Measurements from ENCODE around the gene SUMO3. TPM values are rescaled to one million over a fixed set of nuclear protein-coding genes. Genes with fewer than 3 reads are reported as not detected.
A peak's percentile ranks its signal among the peaks of the same experiment; 100 is the strongest.

SUMO3 gene
- total RNA-seq, 1 experiment from 2014 or later, result 62.3 TPM

DNA sequence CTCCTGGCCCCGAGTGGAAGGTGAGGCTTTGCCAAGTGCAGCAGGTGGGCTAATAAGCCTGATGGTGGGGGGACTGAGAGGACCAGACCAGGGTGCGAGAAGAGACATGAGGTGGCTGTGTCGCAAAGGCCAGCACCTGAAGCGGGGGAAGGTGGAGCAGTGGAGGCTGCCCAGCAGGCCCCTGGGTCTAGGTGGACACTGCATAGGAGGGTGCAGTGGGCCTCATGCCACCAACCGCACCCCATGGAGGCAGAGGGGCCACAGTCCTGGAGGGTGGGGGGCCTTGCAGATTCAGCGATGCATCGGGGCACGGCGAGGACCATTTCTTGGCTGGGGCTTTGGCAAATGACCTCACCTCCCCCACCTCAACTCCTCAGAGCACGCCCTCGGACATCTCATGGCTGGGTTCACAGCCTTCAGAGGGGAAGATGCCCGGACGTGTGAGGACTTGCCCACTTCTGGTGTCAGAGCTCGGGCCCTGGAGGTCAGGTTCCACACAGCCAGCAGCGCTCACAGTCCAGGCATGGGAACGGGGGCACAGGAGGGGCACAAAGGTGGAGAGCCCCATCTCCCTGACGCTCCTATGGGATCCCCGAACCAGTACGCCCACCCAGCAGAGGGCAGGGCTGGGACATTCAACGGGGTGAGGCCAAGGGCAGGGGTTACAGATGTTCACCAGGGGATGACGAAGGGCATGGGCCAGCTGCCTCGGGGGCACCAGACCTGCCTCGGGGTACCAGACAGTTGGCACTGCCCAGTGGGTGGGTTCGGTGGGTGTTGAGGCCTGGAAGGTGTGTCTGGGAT, 51.6 kb downstream of the SUMO3 start:
- peak; percentile 53 for DNase-seq (ENCODE audit: unreplicated experiment)
- ChIA-PET CTCF (interaction anchor here (0.6 to 1.2 kb wide), 3 partner anchors 25 to 28 kb away, joined by 3 to 6 read pairs (median 4); no protein-coding TSS in a partner anchor), POLR2A (interaction anchor here (0.7 to 1.5 kb wide), 3 partner anchors 12 to 940 kb away, joined by 3 to 4 read pairs (median 3); partner anchors contain the start of gene UBE2G2)
- peaks cover 22% of the 10 kb centered on the region for H3K4me1 Mint-ChIP-seq (ENCODE audit: insufficient read depth, unreplicated experiment)
- H3K4me3 Mint-ChIP-seq (ENCODE audit: unreplicated experiment), result peak overlapping the region; percentile 43
- no peaks in the 10 kb centered on the region for H3K9me3 Mint-ChIP-seq (ENCODE audit: unreplicated experiment)
- no peaks in the 10 kb centered on the region for H3K27me3 Mint-ChIP-seq (ENCODE audit: insufficient read depth, unreplicated experiment)
- peak overlapping the region; percentile 94 for H3K27ac Mint-ChIP-seq (ENCODE audit: low read depth, unreplicated experiment)
- peaks cover 39% of the 10 kb centered on the region for H3K36me3 Mint-ChIP-seq (ENCODE audit: insufficient read depth, unreplicated experiment)
- TF ChIP-seq, protein P1, sequence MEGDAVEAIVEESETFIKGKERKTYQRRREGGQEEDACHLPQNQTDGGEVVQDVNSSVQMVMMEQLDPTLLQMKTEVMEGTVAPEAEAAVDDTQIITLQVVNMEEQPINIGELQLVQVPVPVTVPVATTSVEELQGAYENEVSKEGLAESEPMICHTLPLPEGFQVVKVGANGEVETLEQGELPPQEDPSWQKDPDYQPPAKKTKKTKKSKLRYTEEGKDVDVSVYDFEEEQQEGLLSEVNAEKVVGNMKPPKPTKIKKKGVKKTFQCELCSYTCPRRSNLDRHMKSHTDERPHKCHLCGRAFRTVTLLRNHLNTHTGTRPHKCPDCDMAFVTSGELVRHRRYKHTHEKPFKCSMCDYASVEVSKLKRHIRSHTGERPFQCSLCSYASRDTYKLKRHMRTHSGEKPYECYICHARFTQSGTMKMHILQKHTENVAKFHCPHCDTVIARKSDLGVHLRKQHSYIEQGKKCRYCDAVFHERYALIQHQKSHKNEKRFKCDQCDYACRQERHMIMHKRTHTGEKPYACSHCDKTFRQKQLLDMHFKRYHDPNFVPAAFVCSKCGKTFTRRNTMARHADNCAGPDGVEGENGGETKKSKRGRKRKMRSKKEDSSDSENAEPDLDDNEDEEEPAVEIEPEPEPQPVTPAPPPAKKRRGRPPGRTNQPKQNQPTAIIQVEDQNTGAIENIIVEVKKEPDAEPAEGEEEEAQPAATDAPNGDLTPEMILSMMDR (IDR thresholded peaks at IDR 0.05; ENCODE audit: unreplicated experiment), result no peak
- BruUV-seq (replicated peaks), result no TSS peak
- intact Hi-C loops (cut with micrococcal nuclease), result no loop called here

DNA sequence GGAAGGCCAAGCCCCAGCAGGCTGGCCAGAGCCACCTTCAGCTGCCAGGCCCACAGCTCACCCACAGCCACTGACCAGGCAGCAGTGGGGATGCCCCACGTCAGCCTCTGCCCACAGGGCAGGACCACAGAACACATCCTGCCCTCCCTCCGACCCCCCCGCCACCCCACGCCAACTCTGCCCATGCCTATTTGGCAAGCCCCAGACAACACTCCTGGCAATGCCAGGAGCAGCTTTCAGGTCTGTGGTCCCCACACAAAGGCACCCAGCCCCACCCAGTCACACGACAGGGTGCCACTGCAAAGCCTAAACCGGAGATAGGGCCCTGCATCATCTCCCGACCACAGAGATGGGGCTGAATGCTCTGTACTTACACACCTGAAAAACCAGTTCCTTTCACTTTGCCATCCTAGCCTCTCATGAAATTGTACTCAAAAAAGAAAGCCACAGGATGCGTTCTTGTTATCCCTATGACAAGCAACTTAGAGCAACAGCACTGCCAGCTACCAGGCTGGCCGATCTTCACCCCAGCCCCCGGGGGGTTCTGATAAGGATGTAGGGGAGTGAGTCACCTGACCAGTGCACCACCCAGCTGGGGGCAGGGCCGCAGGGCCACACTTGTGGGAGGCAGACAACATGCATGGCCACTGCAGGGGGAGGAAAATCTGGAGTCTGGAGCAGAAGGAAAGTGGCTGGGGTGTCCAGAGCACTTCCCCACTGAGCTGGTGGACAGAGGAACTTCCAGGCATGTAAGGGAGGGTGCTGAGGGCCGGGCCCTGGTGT, 52.4 kb downstream of the SUMO3 start:
- no TSS peak for BruUV-seq (replicated peaks)
- intact Hi-C loops (cut with micrococcal nuclease), result no loop called here
- TF ChIP-seq, protein P1 (IDR thresholded peaks at IDR 0.05; ENCODE audit: unreplicated experiment), result no peak
- no peak for DNase-seq (ENCODE audit: unreplicated experiment)
- H3K9me3 Mint-ChIP-seq (ENCODE audit: unreplicated experiment), result no peaks in the 10 kb centered on the region
- ChIA-PET POLR2A (interaction anchor here (0.7 to 1.5 kb wide), 2 partner anchors 12 to 36 kb away, joined by 3 read pairs; partner anchors contain the start of gene UBE2G2), CTCF (interaction anchor here (0.5 to 1.2 kb wide), 4 partner anchors 27 to 206 kb away, joined by 3 to 6 read pairs (median 3); no protein-coding TSS in a partner anchor)
- H3K27me3 Mint-ChIP-seq (ENCODE audit: insufficient read depth, unreplicated experiment), result no peaks in the 10 kb centered on the region
- H3K4me3 Mint-ChIP-seq (ENCODE audit: unreplicated experiment), result peak overlapping the region; percentile 43
- H3K36me3 Mint-ChIP-seq (ENCODE audit: insufficient read depth, unreplicated experiment), result peaks cover 31% of the 10 kb centered on the region
- peak overlapping the region; percentile 94 for H3K27ac Mint-ChIP-seq (ENCODE audit: low read depth, unreplicated experiment)
- H3K4me1 Mint-ChIP-seq (ENCODE audit: insufficient read depth, unreplicated experiment), result peaks cover 22% of the 10 kb centered on the region

DNA sequence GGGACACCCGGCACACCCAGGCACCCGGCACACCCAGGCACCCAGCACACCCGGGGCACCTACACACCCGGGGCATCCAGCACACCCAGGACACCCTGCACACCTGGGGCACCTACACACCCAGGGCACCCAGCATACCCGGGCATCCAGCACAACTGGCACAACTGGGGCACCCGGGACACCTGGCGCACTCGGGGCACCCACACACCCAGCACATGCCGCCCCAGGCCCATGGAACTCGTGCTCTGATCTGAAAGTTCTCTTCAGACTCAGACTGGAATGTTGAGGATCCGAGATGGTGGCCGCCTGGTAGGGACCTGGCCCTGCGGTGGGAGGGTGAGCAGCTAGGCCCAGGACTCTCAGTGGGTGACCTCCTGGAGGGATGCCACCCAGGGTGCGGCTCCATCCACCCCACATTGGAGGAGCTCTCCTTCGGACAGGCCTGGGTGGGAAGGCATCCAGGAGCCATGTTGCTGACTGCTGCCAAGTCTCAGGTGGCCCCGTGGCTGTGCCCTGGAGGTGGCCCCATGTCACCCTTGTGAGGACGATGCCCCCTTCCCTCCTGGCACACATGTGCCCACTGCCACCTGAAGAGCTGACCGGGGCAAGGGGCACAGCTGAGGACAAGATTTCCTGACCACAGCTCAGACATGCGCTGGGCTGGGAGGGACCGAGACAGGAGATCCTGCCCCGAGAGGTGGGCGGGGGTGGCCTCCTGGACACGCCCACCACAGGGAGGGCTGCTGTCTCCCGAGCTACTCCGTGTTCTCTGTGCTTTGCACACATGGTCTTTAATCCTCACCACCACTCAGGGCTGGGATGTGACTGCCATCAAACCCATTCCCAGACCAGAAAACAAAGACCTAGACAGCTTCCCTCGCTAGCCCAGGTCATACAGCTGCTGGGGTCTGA, 53.3 kb downstream of the SUMO3 start:
- Mint-ChIP-seq H3K9me3 (ENCODE audit: unreplicated experiment) (no peaks in the 10 kb centered on the region), H3K27me3 (ENCODE audit: insufficient read depth, unreplicated experiment) (no peaks in the 10 kb centered on the region), H3K4me3 (ENCODE audit: unreplicated experiment) (no peak overlapping the region), H3K36me3 (ENCODE audit: insufficient read depth, unreplicated experiment) (peaks cover 23% of the 10 kb centered on the region), H3K27ac (ENCODE audit: low read depth, unreplicated experiment) (no peak overlapping the region), H3K4me1 (ENCODE audit: insufficient read depth, unreplicated experiment) (peaks cover 22% of the 10 kb centered on the region)
- DNase-seq (ENCODE audit: unreplicated experiment), result no peak
- no TSS peak for BruUV-seq (replicated peaks)
- intact Hi-C loops (cut with micrococcal nuclease), result no loop called here
- CTCF ChIA-PET, result interaction anchor here (0.6 to 0.9 kb wide), 3 partner anchors 33 to 254 kb away, joined by 3 to 5 read pairs (median 3); no protein-coding TSS in a partner anchor
- TF ChIP-seq, protein P1 (IDR thresholded peaks at IDR 0.05; ENCODE audit: unreplicated experiment), result no peak
- POLR2A ChIA-PET, result no interaction called here
